HCT116 (cell line): ENCODE measurements around the gene RPS16. TPM values are rescaled to one million over a fixed set of nuclear protein-coding genes. Genes with fewer than 3 reads are reported as not detected.
A peak's percentile ranks its signal among the peaks of the same experiment; 100 is the strongest.
"Not testable (repeated sequence)": the region's sequence is repeated elsewhere in the genome, so short reads cannot be mapped to it uniquely, and the experiment has no call there.

Experiments used
- ATAC-seq: fragments of 200-7000 bp; cut with Tn5 transposase; 2 replicates; pipeline ENCODE4 v1.9.1; 2020; ENCODE audit warnings: mild to moderate bottlenecking, moderate library complexity
- BruUV-seq: library from RNA; stranded (reverse); fragments of 400-500 nt; replicated peaks from 2 replicates; lab custom pipeline; 2021; lab: Mats Ljungman, UMichigan
- CTCF ChIA-PET: fragments of 300-600 bp; sonication (Branson Sonifier 250); formaldehyde crosslinking; loops from one replicate; lab custom pipeline; 2021; ENCODE audit warnings: antibody characterized with exemption; lab: Charles Lee
- POLR2A ChIA-PET: fragments of 300-600, 350-600 bp; sonication (Branson Sonifier 250); formaldehyde crosslinking; loops from one replicate; lab custom pipeline; 2021; ENCODE audit warnings: antibody characterized with exemption; lab: Charles Lee
- RAD21 ChIA-PET, 2 experiments: fragments of 300-600 bp; sonication (Branson Sonifier 250); formaldehyde crosslinking; loops; one replicate each; lab custom pipeline; 2023; ENCODE audit warnings: low total read pairs in 2 of 2; ENCODE audit not compliant: uncharacterized antibody in 2 of 2, unreplicated experiment in 2 of 2, low non-redundant PET in 1 of 2; lab: Charles Lee
- DNase-seq: peaks from one replicate; pipeline ENCODE4 v3.0.0-alpha.2; 2010; ENCODE audit warnings: low read depth, low spot score
- H2AFZ ChIP-seq: fragments of 200-600 bp; shearing (Covaris generic), sonication (generic); 2 replicates; pipeline ENCODE4 v1.6.1; 2017; ENCODE audit warnings: low read depth, mixed run types, mixed read lengths, antibody characterized with exemption, low read length; ENCODE audit not compliant: poor library complexity, severe bottlenecking
- H3K27ac ChIP-seq: 2 replicates; pipeline ENCODE4 v1.5.1; 2012; ENCODE audit warnings: low read depth, low read length
- H3K27me3 ChIP-seq: fragments of 200-600 bp; sonication (generic); 2 replicates; pipeline ENCODE4 v1.6.1; 2016; ENCODE audit warnings: mixed run types, low read length, mixed read lengths; ENCODE audit not compliant: insufficient read depth
- H3K36me3 ChIP-seq, 2 experiments: fragments of 200-500 bp in 1 of 2; fragments of 200-600 bp in 1 of 2; sonication (Bioruptor generic) in 1 of 2; sonication (generic) in 1 of 2; 2 replicates each; pipeline versions ENCODE4 v1.5.1 to v1.6.1; 2014 to 2016; ENCODE audit warnings: low read length in 2 of 2, inconsistent platforms in 1 of 2, mixed read lengths in 1 of 2, mixed run types in 1 of 2; ENCODE audit not compliant: insufficient read depth in 2 of 2, control insufficient read depth in 1 of 2
- H3K4me1 ChIP-seq, 2 experiments: fragments of 200-600 bp in 1 of 2; sonication (generic) in 1 of 2; 2 replicates each; pipeline versions ENCODE4 v1.5.1 to v1.6.1; 2012 to 2017; ENCODE audit warnings: low read length in 2 of 2, inconsistent platforms in 1 of 2, mild to moderate bottlenecking in 1 of 2, mixed read lengths in 1 of 2, mixed run types in 1 of 2, moderate library complexity in 1 of 2; ENCODE audit not compliant: insufficient read depth in 2 of 2, control insufficient read depth in 1 of 2
- H3K4me2 ChIP-seq: fragments of 200-600 bp; sonication (generic); 2 replicates; pipeline ENCODE4 v1.6.1; 2017; ENCODE audit warnings: mixed run types, low read length, mixed read lengths
- H3K4me3 ChIP-seq, 2 experiments: fragments of 200-600 bp in 1 of 2; sonication (generic) in 1 of 2; replicated peaks in 1 of 2; 2 replicates each; pipeline ENCODE4 v1.5.1; 2011 to 2016; ENCODE audit warnings: low read length in 2 of 2, control low read depth in 1 of 2, low read depth in 1 of 2, mild to moderate bottlenecking in 1 of 2, mixed read lengths in 1 of 2, mixed run types in 1 of 2
- H3K79me2 ChIP-seq: fragments of 200-600 bp; sonication (generic); 2 replicates; pipeline ENCODE4 v1.6.1; 2017; ENCODE audit warnings: mild to moderate bottlenecking, mixed run types, low read length, moderate library complexity, mixed read lengths; ENCODE audit not compliant: insufficient read depth
- H3K9ac ChIP-seq: fragments of 200-600 bp; sonication (generic); 2 replicates; pipeline ENCODE4 v1.6.1; 2016; ENCODE audit warnings: low read length, mixed read lengths
- H3K9me2 ChIP-seq: fragments of 200-600 bp; sonication (generic), shearing (Covaris generic); 2 replicates; pipeline ENCODE4 v1.6.1; 2017; ENCODE audit warnings: mixed run types, mild to moderate bottlenecking, moderate library complexity; ENCODE audit not compliant: insufficient read depth
- H3K9me3 ChIP-seq, 2 experiments: fragments of 200-500 bp in 1 of 2; fragments of 200-600 bp in 1 of 2; sonication (Bioruptor generic) in 1 of 2; sonication (generic) in 1 of 2; 2 replicates each; pipeline ENCODE4 v1.6.1; 2014 to 2017; ENCODE audit warnings: low read length in 2 of 2, mixed read lengths in 2 of 2, inconsistent platforms in 1 of 2, low read depth in 1 of 2, mild to moderate bottlenecking in 1 of 2, mixed run types in 1 of 2, moderate library complexity in 1 of 2; ENCODE audit not compliant: control insufficient read depth in 1 of 2, insufficient read depth in 1 of 2
- H4K20me1 ChIP-seq: fragments of 200-600 bp; sonication (generic), shearing (Covaris generic); 2 replicates; pipeline ENCODE4 v1.6.1; 2017; ENCODE audit warnings: mixed run types, mild to moderate bottlenecking, moderate library complexity; ENCODE audit not compliant: insufficient read depth
- EZH2phosphoT487 ChIP-seq: fragments of 200-600 bp; IDR thresholded peaks from 2 replicates; pipeline ENCODE4 v1.6.1; 2018; ENCODE audit warnings: antibody characterized with exemption, borderline replicate concordance
- JUND ChIP-seq: IDR thresholded peaks from 2 replicates; pipeline ENCODE4 v1.6.1; 2012
- REST ChIP-seq: IDR thresholded peaks from 2 replicates; pipeline ENCODE4 v1.6.1; 2012; ENCODE audit warnings: low read depth
- SP1 ChIP-seq: IDR thresholded peaks from 2 replicates; pipeline ENCODE4 v1.6.1; 2012; ENCODE audit warnings: low read depth
- ZNF274 ChIP-seq: fragments of 200-500 bp; sonication (Bioruptor generic); IDR thresholded peaks from 2 replicates; pipeline ENCODE4 v1.6.1; 2014; ENCODE audit warnings: mild to moderate bottlenecking, low read depth, low read length, inconsistent platforms
- intact Hi-C: fragments of 100-400 bp; cut with micrococcal nuclease; formaldehyde crosslinking; loops from 2 replicates; pipeline ENCODE4 v1.10.0; 2022
- total RNA-seq: library from RNA; stranded (reverse); gene quantifications from one replicate; pipeline ENCODE4 v1.2.1, GENCODE V29; 2021; ENCODE audit not compliant: unreplicated experiment

RPS16 gene
- total RNA-seq, 1 experiment from 2014 or later: 3,365 TPM

DNA sequence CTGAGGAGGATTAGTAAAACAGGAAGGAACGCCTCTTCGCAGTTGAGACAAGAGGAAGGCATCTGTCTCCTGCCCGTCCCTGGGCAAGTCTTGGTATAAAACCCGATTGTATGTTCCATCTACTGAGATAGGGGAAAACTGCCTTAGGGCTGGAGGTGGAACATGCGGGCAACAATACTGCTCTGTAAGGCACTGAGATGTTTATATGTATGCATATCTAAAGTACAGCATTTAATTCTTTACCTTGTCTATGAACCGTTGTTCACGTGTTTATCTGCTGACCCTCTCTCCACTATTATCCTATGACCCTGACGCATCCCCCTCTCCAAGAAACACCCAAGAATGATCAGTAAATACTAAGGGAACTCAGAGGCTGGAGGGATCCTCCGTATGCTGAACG lies 44.2 kb upstream of the RPS16 start:
- peaks cover 6 to 16% of the 10 kb centered on the region in 2 experiments for H3K4me1 ChIP-seq
- intact Hi-C loops: no loop called here
- H3K79me2 ChIP-seq: peaks cover 41% of the 10 kb centered on the region
- no peaks in the 10 kb centered on the region for H3K9me3 ChIP-seq
- TF ChIP-seq ZNF274: no peak
- no peak for TF ChIP-seq SP1
- no peak for TF ChIP-seq EZH2phosphoT487
- no peak for TF ChIP-seq REST
- no peak for TF ChIP-seq JUND
- TF ChIP-seq, all 23 proteins: peak for 0
- Histone ChIP-seq H4K20me1 (no peaks in the 10 kb centered on the region), H3K9ac (peak overlapping the region; percentile 100), H3K36me3 (peaks cover 20 to 26% of the 10 kb centered on the region in 2 experiments; a peak in 3 of 4 replicates), H2AFZ (no peak overlapping the region), H3K4me2 (peak overlapping the region; percentile 99), H3K27ac (peak overlapping the region; percentile 87; the same call in 1 of the 2 replicates), H3K27me3 (no peaks in the 10 kb centered on the region), H3K4me3 (peak overlapping the region; percentile 99 to 100), H3K9me2 (no peaks in the 10 kb centered on the region)
- ChIA-PET CTCF (no interaction called here), RAD21 (interaction anchor here in 1 of 2 experiments (0.6 kb wide), 1 partner anchor 40 kb away, joined by 4 read pairs; no protein-coding TSS in a partner anchor), POLR2A (interaction anchor here (0.7 to 1.0 kb wide), 2 partner anchors 35 to 44 kb away, joined by 3 to 7 read pairs; partner anchors contain the start of genes RPS16 and SUPT5H)
- BruUV-seq: no TSS peak
- no peak for DNase-seq
- no peak for ATAC-seq

DNA sequence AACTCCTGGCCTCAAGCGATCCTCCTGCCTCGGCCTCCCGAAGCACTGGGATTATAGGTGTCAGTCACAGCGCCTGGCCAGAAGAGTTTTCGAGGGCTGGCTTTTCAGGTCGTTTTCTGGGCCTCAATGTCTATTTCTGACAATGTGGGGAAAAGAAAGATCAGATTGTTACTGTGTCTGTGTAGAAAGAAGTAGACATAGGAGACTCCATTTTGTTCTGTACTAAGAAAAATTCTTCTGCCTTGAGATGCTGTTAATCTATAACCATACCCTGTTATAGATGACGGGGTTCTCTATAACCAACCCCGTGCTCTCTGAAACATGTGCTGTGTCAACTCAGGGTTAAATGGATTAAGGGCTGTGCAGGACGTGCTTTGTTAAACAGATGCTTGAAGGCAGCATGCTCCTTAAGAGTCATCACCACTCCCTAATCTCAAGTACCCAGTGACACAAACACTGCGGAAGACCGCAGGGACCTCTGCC lies 43.6 kb upstream of the RPS16 start:
- not testable (repeated sequence) for BruUV-seq
- POLR2A ChIA-PET: interaction anchor here (2.4 kb wide), 1 partner anchor 43 kb away, joined by 7 read pairs; the partner anchor contains the start of gene RPS16

More for the DNA sequence above, 43.6 kb upstream of the RPS16 start:
- H3K79me2 ChIP-seq: peaks cover 37% of the 10 kb centered on the region
- peaks cover 23 to 26% of the 10 kb centered on the region in 2 experiments; a peak in 3 of 4 replicates for H3K36me3 ChIP-seq
- H2AFZ ChIP-seq, CTCF ChIA-PET, H3K27me3 ChIP-seq, DNase-seq, H3K9me3 ChIP-seq, H3K9me2 ChIP-seq, H4K20me1 ChIP-seq, intact Hi-C loops, RAD21 ChIA-PET, ATAC-seq, H3K27ac ChIP-seq, H3K4me2 ChIP-seq, H3K4me3 ChIP-seq, H3K9ac ChIP-seq: not testable (repeated sequence)
- peaks cover 6 to 16% of the 10 kb centered on the region in 2 experiments for H3K4me1 ChIP-seq
